ENCODE results near the gene ERC2.

The ERC2 gene

DNA sequence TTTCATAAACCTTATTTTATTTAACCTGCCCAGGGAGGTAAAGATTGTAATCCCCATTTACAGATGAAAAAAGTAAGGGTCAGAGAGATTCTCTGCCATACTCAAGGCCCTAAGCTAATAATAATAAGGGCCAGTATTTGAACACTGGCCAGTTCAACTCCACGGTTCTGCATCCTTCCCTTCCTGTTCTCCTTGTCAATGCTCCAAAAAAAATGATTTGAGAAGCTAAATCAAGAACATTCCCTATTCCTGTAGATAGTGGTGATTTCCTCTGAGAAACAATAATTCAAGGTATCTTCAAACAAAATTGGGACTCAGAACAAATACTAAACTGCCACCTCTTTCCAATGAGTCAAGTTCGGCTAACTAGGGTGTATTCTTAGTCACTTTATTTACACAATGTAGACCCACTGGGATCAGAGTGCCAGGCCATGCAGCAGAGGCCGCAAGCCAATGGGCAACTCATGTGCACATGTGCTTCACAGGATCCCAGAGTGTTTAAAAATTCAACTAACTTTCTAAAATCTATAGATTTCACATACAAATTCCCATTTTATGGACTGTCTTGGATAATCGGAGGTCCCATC is 521.6 kb downstream of the ERC2 start:
- H3K4me3 ChIP-seq (ENCODE audit: low read depth, low read length): no peak overlapping the region
- in situ Hi-C loops (cut with HindIII; ENCODE audit: low sequenced_read_pairs): no loop called here
- DNase-seq (ENCODE audit: low read depth): no peak
- TF ChIP-seq, protein P1, sequence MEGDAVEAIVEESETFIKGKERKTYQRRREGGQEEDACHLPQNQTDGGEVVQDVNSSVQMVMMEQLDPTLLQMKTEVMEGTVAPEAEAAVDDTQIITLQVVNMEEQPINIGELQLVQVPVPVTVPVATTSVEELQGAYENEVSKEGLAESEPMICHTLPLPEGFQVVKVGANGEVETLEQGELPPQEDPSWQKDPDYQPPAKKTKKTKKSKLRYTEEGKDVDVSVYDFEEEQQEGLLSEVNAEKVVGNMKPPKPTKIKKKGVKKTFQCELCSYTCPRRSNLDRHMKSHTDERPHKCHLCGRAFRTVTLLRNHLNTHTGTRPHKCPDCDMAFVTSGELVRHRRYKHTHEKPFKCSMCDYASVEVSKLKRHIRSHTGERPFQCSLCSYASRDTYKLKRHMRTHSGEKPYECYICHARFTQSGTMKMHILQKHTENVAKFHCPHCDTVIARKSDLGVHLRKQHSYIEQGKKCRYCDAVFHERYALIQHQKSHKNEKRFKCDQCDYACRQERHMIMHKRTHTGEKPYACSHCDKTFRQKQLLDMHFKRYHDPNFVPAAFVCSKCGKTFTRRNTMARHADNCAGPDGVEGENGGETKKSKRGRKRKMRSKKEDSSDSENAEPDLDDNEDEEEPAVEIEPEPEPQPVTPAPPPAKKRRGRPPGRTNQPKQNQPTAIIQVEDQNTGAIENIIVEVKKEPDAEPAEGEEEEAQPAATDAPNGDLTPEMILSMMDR (IDR thresholded peaks at IDR 0.05; ENCODE audit: low read depth, low read length, missing control alignments): no peak

DNA sequence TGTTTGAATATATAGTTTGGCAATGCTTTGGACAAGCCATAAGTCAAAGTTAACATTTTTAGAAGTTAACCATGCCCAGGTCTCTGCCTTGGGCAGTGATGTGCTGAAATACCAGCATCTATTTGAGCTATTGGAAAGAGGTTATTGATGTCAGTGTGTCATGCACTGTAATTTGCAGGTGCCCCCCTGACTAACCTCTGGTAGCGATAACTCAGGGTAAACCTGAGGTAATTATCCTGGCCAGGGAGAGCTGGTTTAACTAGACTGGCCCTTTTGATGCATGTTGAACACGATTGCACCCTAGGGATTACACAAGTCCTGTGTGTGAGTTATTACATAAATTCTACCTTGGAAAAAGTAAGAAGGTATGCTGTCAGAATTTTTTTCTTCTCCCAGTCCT is 525.4 kb downstream of the ERC2 start:
- in situ Hi-C loops (cut with HindIII; ENCODE audit: low sequenced_read_pairs): no loop called here
- DNase-seq (ENCODE audit: low read depth): no peak
- TF ChIP-seq, protein P1 (IDR thresholded peaks at IDR 0.05; ENCODE audit: low read depth, low read length, missing control alignments): no peak
- no peak overlapping the region for H3K4me3 ChIP-seq (ENCODE audit: low read depth, low read length)

GRCh38 chr3:55939287-55939686 is 529.0 kb downstream of the ERC2 start:
- TF ChIP-seq, protein P1 (IDR thresholded peaks at IDR 0.05; ENCODE audit: low read depth, low read length, missing control alignments): no peak
- no peak for DNase-seq (ENCODE audit: low read depth)
- in situ Hi-C loops (cut with HindIII; ENCODE audit: low sequenced_read_pairs): no loop called here
- H3K4me3 ChIP-seq (ENCODE audit: low read depth, low read length): no peak overlapping the region

GRCh38 chr3:55937301-55937700 is 531.0 kb downstream of the ERC2 start:
- no peak for DNase-seq (ENCODE audit: low read depth)
- in situ Hi-C loops (cut with HindIII; ENCODE audit: low sequenced_read_pairs): no loop called here
- no peak overlapping the region for H3K4me3 ChIP-seq (ENCODE audit: low read depth, low read length)
- TF ChIP-seq, protein P1 (IDR thresholded peaks at IDR 0.05; ENCODE audit: low read depth, low read length, missing control alignments): no peak

DNA sequence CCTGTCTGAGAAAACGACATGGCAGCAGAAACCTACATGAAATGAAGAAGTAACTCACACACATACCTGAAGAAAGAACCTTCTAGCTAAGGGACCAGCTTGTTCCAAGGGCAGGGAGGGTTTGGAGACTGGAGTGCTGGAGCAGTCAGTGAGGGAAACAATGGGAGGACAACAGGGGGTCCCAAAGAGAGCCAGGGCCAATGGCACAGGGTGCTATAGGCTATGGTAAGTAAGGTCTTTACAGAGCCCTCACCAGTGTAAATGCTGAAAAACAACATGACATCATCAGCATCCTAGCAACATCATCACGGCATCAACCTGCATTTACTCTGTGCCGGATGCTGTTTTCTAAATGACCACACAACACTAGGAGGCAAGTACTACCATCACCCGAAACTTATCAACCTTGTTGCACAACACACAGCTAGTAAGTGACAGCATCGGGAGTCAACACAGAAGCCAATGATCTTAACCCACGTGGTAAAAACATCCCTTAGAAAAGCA is 531.7 kb downstream of the ERC2 start:
- TF ChIP-seq, protein P1 (IDR thresholded peaks at IDR 0.05; ENCODE audit: low read depth, low read length, missing control alignments): no peak
- DNase-seq (ENCODE audit: low read depth): no peak
- in situ Hi-C loops (cut with HindIII; ENCODE audit: low sequenced_read_pairs): no loop called here
- no peak overlapping the region for H3K4me3 ChIP-seq (ENCODE audit: low read depth, low read length)

DNA sequence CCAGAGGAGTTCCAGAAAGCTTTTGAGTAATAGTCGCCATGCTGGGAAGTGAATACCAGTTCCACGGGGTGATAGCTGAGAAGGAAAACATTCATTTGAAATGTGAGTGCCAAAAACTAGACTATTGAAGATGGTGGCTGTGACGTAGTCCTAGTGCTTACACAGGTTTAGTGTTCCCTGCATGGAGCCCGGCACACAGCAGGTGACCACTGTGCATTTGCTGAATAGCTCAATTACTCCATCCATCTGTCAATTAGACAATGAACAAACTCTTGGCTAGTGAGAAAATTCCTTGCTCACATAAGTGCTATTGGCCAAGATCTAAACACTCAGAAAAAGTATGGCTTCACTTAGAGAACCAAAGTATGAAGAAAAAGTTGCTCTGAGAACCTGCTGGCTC is 533.0 kb downstream of the ERC2 start:
- no peak overlapping the region for H3K4me3 ChIP-seq (ENCODE audit: low read depth, low read length)
- in situ Hi-C loops (cut with HindIII; ENCODE audit: low sequenced_read_pairs): no loop called here
- peak; percentile 58 for DNase-seq (ENCODE audit: low read depth)
- TF ChIP-seq, protein P1 (IDR thresholded peaks at IDR 0.05; ENCODE audit: low read depth, low read length, missing control alignments): no peak

All from astrocyte of the cerebellum (primary cell).